Neural progenitor cell (in vitro differentiated cells): Measurements from ENCODE around the gene EDDM3A. TPM values are rescaled to one million over a fixed set of nuclear protein-coding genes. Genes with fewer than 3 reads are reported as not detected.

Source experiments
- DNase-seq: peaks from one replicate; pipeline ENCODE4 v3.0.0-alpha.2; 2016; ENCODE audit warnings: low spot score
- H2AFZ ChIP-seq: fragments of 200-600 bp; sonication (generic); replicated peaks from 2 replicates; pipeline ENCODE4 v1.6.1; 2016; ENCODE audit warnings: antibody characterized with exemption
- H3F3A ChIP-seq: fragments of 200-600 bp; sonication (generic); 2 replicates; pipeline ENCODE4 v1.6.1; 2016; ENCODE audit warnings: antibody characterized with exemption, low read depth
- H3K27ac ChIP-seq: fragments of 200-600 bp; sonication (generic); 2 replicates; pipeline ENCODE4 v1.5.1; 2016; ENCODE audit warnings: mild to moderate bottlenecking
- H3K27me3 ChIP-seq: fragments of 200-600 bp; sonication (generic); 2 replicates; pipeline ENCODE4 v1.6.1; 2016; ENCODE audit warnings: mild to moderate bottlenecking, moderate library complexity
- H3K36me3 ChIP-seq: fragments of 200-600 bp; sonication (generic); 2 replicates; pipeline ENCODE4 v1.5.1; 2016
- H3K4me1 ChIP-seq: fragments of 200-600 bp; sonication (generic); 2 replicates; pipeline ENCODE4 v1.6.1; 2016; ENCODE audit warnings: mixed run types
- H3K4me2 ChIP-seq: fragments of 200-600 bp; sonication (generic); 2 replicates; pipeline ENCODE4 v1.6.1; 2016
- H3K4me3 ChIP-seq: fragments of 200-600 bp; sonication (generic); 2 replicates; pipeline ENCODE4 v1.5.1; 2016
- H3K79me2 ChIP-seq: fragments of 200-600 bp; sonication (generic); 2 replicates; pipeline ENCODE4 v1.6.1; 2016; ENCODE audit warnings: low read depth
- H3K9ac ChIP-seq: fragments of 200-600 bp; sonication (generic); 2 replicates; pipeline ENCODE4 v1.6.1; 2016
- H3K9me3 ChIP-seq: fragments of 200-600 bp; sonication (generic); 2 replicates; pipeline ENCODE4 v1.5.1; 2016; ENCODE audit warnings: low read depth
- H4K20me1 ChIP-seq: fragments of 200-600 bp; sonication (generic); 2 replicates; pipeline ENCODE4 v1.6.1; 2016; ENCODE audit warnings: low read depth
- H3K27ac Mint-ChIP-seq: 3 replicates; pipeline ENCODE4 v1.8.0; 2021; ENCODE audit warnings: mixed read lengths
- H3K27me3 Mint-ChIP-seq: 2 replicates; pipeline ENCODE4 v1.8.0; 2022; ENCODE audit warnings: low read depth, mild to moderate bottlenecking, inconsistent platforms, moderate library complexity, mixed read lengths; ENCODE audit not compliant: insufficient read depth
- H3K36me3 Mint-ChIP-seq: 3 replicates; pipeline ENCODE4 v1.8.0; 2021; ENCODE audit warnings: mixed read lengths
- H3K4me1 Mint-ChIP-seq: 3 replicates; pipeline ENCODE4 v1.8.0; 2021; ENCODE audit warnings: mixed read lengths
- H3K4me3 Mint-ChIP-seq: 3 replicates; pipeline ENCODE4 v1.8.0; 2021; ENCODE audit warnings: mild to moderate bottlenecking, moderate library complexity, mixed read lengths
- H3K9me3 Mint-ChIP-seq: 3 replicates; pipeline ENCODE4 v1.8.0; 2020; ENCODE audit warnings: mixed read lengths
- CTCF ChIP-seq: fragments of 200-600 bp; sonication (generic); IDR thresholded peaks from 2 replicates; pipeline ENCODE4 v1.5.1; 2017; ENCODE audit warnings: antibody characterized with exemption, mild to moderate bottlenecking
- EZH2 ChIP-seq: fragments of 200-600 bp; sonication (generic); IDR thresholded peaks from 2 replicates; pipeline ENCODE4 v1.6.1; 2017; ENCODE audit warnings: antibody characterized with exemption, mild to moderate bottlenecking, moderate library complexity
- EZH2phosphoT487 ChIP-seq: fragments of 200-600 bp; sonication (generic); IDR thresholded peaks from 2 replicates; pipeline ENCODE4 v1.6.1; 2017; ENCODE audit warnings: antibody characterized with exemption
- total RNA-seq: library from RNA; depleted of rRNA; stranded (reverse); fragments of >200 nt; gene quantifications from 2 replicates; pipeline ENCODE4 v1.2.3, GENCODE V29; 2015; ENCODE audit warnings: low replicate concordance

EDDM3A gene
- total RNA-seq, 1 donor from 2014 or later: not detected

- no peaks in the 10 kb centered on the region for H3K9me3 ChIP-seq
- no peaks in the 10 kb centered on the region for H3K36me3 Mint-ChIP-seq
- no peak overlapping the region for H3K9ac ChIP-seq
- H3K27me3 ChIP-seq: no peaks in the 10 kb centered on the region
- no peak overlapping the region for H3K4me2 ChIP-seq
- H3K27ac Mint-ChIP-seq: no peak overlapping the region
- no peaks in the 10 kb centered on the region for H3K79me2 ChIP-seq
- H3K4me3 Mint-ChIP-seq: no peak overlapping the region
- no peak overlapping the region for H3K4me3 ChIP-seq
- no peaks in the 10 kb centered on the region for H3K4me1 ChIP-seq
- no peak for DNase-seq
- H3K27me3 Mint-ChIP-seq: peaks cover 2% of the 10 kb centered on the region
- no peak overlapping the region for H3K27ac ChIP-seq
- H4K20me1 ChIP-seq: no peaks in the 10 kb centered on the region
- no peaks in the 10 kb centered on the region for H3K9me3 Mint-ChIP-seq
- no peak overlapping the region for H2AFZ ChIP-seq
- TF ChIP-seq CTCF (no peak), EZH2 (no peak), EZH2phosphoT487 (no peak)
- no peaks in the 10 kb centered on the region for H3K36me3 ChIP-seq
- no peaks in the 10 kb centered on the region for H3K4me1 Mint-ChIP-seq
- no peaks in the 10 kb centered on the region for H3F3A ChIP-seq
These were observed 3.6 kb upstream of the EDDM3A start for GRCh38 chr14:20742132-20742531.

GRCh38 chr14:20743556-20743955 lies 2.1 kb upstream of the EDDM3A start:
- no peaks in the 10 kb centered on the region for H3F3A ChIP-seq
- H4K20me1 ChIP-seq: no peaks in the 10 kb centered on the region
- TF ChIP-seq CTCF (no peak), EZH2 (no peak), EZH2phosphoT487 (no peak)
- no peaks in the 10 kb centered on the region for H3K27me3 ChIP-seq
- no peak for DNase-seq
- no peaks in the 10 kb centered on the region for H3K4me1 Mint-ChIP-seq
- no peak overlapping the region for H3K4me2 ChIP-seq
- H3K9me3 Mint-ChIP-seq: no peaks in the 10 kb centered on the region
- H3K4me3 Mint-ChIP-seq: no peak overlapping the region
- H3K36me3 Mint-ChIP-seq: no peaks in the 10 kb centered on the region
- H2AFZ ChIP-seq: no peak overlapping the region
- no peaks in the 10 kb centered on the region for H3K4me1 ChIP-seq
- H3K4me3 ChIP-seq: no peak overlapping the region
- no peaks in the 10 kb centered on the region for H3K9me3 ChIP-seq
- H3K9ac ChIP-seq: no peak overlapping the region
- H3K27ac Mint-ChIP-seq: no peak overlapping the region
- no peaks in the 10 kb centered on the region for H3K36me3 ChIP-seq
- H3K27ac ChIP-seq: no peak overlapping the region
- H3K79me2 ChIP-seq: no peaks in the 10 kb centered on the region
- H3K27me3 Mint-ChIP-seq: peaks cover 2% of the 10 kb centered on the region

GRCh38 chr14:20746566-20746965 lies 879 bp downstream of the EDDM3A start:
- no peak overlapping the region for H3K4me3 Mint-ChIP-seq
- no peak overlapping the region for H2AFZ ChIP-seq
- H3K27ac Mint-ChIP-seq: no peak overlapping the region

More at GRCh38 chr14:20746566-20746965, 879 bp downstream of the EDDM3A start:
- no peaks in the 10 kb centered on the region for H3K36me3 ChIP-seq
- H3K79me2 ChIP-seq: no peaks in the 10 kb centered on the region
- H3K4me1 ChIP-seq: no peaks in the 10 kb centered on the region
- Mint-ChIP-seq H3K4me1 (no peaks in the 10 kb centered on the region), H3K9me3 (peaks cover under 1% of the 10 kb centered on the region), H3K27me3 (no peaks in the 10 kb centered on the region), H3K36me3 (no peaks in the 10 kb centered on the region)
- DNase-seq: no peak
- no peak overlapping the region for H3K27ac ChIP-seq
- no peaks in the 10 kb centered on the region for H3F3A ChIP-seq
- no peak overlapping the region for H3K9ac ChIP-seq
- H3K27me3 ChIP-seq: no peaks in the 10 kb centered on the region
- H3K4me3 ChIP-seq: no peak overlapping the region
- H3K4me2 ChIP-seq: no peak overlapping the region
- no peaks in the 10 kb centered on the region for H4K20me1 ChIP-seq
- H3K9me3 ChIP-seq: no peaks in the 10 kb centered on the region
- no peak for TF ChIP-seq CTCF
- no peak for TF ChIP-seq EZH2
- no peak for TF ChIP-seq EZH2phosphoT487
